Glutamatergic neuron (in vitro differentiated cells): Measurements from ENCODE around the gene BORCS5. TPM values are rescaled to one million over a fixed set of nuclear protein-coding genes. Genes with fewer than 3 reads are reported as not detected.

ENCODE experiments used
- DNase-seq: peaks from one replicate; pipeline ENCODE4 v3.0.0; 2022
- H3K27ac Mint-ChIP-seq: one replicate; pipeline ENCODE4 v1.8.0; 2020; ENCODE audit warnings: mild to moderate bottlenecking, mixed read lengths, inconsistent platforms; ENCODE audit not compliant: unreplicated experiment
- H3K27me3 Mint-ChIP-seq: one replicate; pipeline ENCODE4 v1.8.0; 2020; ENCODE audit warnings: mild to moderate bottlenecking, moderate library complexity, mixed read lengths, inconsistent platforms; ENCODE audit not compliant: unreplicated experiment
- H3K36me3 Mint-ChIP-seq: one replicate; pipeline ENCODE4 v1.8.0; 2020; ENCODE audit warnings: mild to moderate bottlenecking, mixed read lengths, inconsistent platforms; ENCODE audit not compliant: unreplicated experiment
- H3K4me1 Mint-ChIP-seq: one replicate; pipeline ENCODE4 v1.8.0; 2020; ENCODE audit warnings: mild to moderate bottlenecking, low read depth, mixed read lengths, inconsistent platforms; ENCODE audit not compliant: unreplicated experiment
- H3K4me3 Mint-ChIP-seq: one replicate; pipeline ENCODE4 v1.8.0; 2020; ENCODE audit warnings: mild to moderate bottlenecking, mixed read lengths, inconsistent platforms; ENCODE audit not compliant: unreplicated experiment
- H3K9me3 Mint-ChIP-seq: one replicate; pipeline ENCODE4 v1.8.0; 2020; ENCODE audit warnings: mild to moderate bottlenecking, moderate library complexity, mixed read lengths, inconsistent platforms; ENCODE audit not compliant: unreplicated experiment
- total RNA-seq: library from RNA; stranded (reverse); fragmentation: NEBNext Ultra II Directional; extraction: Animal tissue kit (Norgen Biotek cat#: 25700); gene quantifications from one replicate; pipeline ENCODE4 v1.2.1, GENCODE V29; 2021; ENCODE audit not compliant: unreplicated experiment
- TF ChIP-seq, protein P1 (sequence below): fragments of 200-600 bp; sonication (generic); IDR thresholded peaks from one replicate; pipeline ENCODE4 v1.5.0; 2021; ENCODE audit not compliant: partially characterized antibody, unreplicated experiment

The BORCS5 gene
- total RNA-seq, 1 donor from 2014 or later = 30.2 TPM

DNA sequence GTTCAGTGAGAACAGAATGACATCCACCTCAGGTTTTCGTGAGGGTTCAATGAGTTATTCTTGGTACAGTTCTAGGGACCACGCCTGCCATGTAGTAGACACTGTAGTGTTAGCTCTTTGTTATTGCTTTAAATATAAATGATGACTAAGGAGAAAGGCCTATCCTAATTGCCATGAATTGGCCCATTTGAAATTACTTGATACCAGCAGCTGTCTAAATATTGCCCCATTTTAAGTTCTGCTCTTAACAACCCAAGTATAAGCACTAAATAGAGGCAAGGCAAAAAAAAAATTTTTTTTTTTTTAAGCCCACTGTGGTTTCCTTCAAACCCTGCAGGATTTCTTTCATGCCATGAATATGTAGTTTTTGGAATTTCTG is 84.5 kb downstream of the BORCS5 start:
- H3K27ac Mint-ChIP-seq = no peak overlapping the region
- TF ChIP-seq, protein P1, sequence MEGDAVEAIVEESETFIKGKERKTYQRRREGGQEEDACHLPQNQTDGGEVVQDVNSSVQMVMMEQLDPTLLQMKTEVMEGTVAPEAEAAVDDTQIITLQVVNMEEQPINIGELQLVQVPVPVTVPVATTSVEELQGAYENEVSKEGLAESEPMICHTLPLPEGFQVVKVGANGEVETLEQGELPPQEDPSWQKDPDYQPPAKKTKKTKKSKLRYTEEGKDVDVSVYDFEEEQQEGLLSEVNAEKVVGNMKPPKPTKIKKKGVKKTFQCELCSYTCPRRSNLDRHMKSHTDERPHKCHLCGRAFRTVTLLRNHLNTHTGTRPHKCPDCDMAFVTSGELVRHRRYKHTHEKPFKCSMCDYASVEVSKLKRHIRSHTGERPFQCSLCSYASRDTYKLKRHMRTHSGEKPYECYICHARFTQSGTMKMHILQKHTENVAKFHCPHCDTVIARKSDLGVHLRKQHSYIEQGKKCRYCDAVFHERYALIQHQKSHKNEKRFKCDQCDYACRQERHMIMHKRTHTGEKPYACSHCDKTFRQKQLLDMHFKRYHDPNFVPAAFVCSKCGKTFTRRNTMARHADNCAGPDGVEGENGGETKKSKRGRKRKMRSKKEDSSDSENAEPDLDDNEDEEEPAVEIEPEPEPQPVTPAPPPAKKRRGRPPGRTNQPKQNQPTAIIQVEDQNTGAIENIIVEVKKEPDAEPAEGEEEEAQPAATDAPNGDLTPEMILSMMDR = no peak
- no peak overlapping the region for H3K4me3 Mint-ChIP-seq
- H3K4me1 Mint-ChIP-seq = peaks cover 3% of the 10 kb centered on the region
- no peak for DNase-seq
- H3K27me3 Mint-ChIP-seq = no peaks in the 10 kb centered on the region
- peaks cover 6% of the 10 kb centered on the region for H3K36me3 Mint-ChIP-seq
- H3K9me3 Mint-ChIP-seq = no peaks in the 10 kb centered on the region

DNA sequence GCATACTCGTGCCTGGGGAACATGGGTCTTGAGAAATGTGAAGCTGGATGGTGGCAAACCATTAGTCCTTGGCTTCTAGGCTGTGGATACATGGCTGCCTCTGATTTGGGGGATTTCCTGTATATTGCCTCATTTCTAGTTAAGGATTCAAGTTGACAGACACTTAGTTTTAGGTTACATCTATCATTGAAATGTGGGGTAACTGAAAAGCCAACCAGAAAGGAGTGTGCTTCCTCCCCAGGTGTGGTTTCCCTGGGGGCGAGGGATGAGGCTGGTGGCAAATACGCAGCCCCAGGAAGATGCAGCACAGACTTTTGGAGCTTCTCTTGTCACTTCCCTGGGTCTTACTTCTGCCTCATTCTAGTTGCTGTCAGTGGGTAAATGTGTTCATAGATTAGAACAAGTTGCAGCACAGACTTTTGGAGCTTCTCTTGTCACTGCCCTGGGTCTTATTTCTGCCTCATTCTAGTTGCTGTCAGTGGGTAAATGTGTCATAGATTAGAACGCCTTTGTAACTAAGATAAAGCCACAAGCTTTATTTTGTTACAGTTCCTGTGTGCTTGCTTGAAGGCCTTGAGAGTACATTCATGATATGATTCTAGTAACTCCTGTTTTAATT is 85.1 kb downstream of the BORCS5 start:
- H3K9me3 Mint-ChIP-seq = no peaks in the 10 kb centered on the region
- no peak overlapping the region for H3K4me3 Mint-ChIP-seq
- no peak overlapping the region for H3K27ac Mint-ChIP-seq
- no peaks in the 10 kb centered on the region for H3K27me3 Mint-ChIP-seq
- TF ChIP-seq, protein P1 = no peak
- no peak for DNase-seq
- H3K36me3 Mint-ChIP-seq = peaks cover 5% of the 10 kb centered on the region
- H3K4me1 Mint-ChIP-seq = peaks cover 3% of the 10 kb centered on the region

DNA sequence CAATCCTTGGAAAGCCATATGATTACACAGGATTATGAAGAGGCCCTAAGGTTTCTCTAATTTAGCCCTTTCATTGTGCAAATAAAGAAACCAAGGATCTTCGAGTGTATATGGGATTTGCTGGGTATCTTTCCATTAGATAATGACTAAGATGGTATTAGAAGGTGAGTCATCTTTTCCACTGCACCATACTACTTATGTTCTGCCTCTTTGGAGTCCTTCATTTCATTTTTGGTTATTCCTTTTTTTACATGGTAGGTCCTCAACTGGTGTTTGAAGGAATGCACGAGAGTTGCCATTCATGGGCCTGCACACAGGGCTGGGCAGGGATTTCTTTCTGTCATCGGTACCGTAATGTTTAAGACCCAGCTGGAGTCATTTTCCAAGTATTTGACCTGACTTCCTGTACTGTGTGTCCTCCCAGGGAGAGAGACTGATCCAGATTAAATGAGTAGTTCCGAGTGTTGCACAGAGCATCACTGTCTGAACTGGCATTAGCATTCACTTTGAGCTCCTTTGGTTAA is 85.7 kb downstream of the BORCS5 start:
- Mint-ChIP-seq H3K27me3 (no peaks in the 10 kb centered on the region), H3K36me3 (no peaks in the 10 kb centered on the region), H3K9me3 (no peaks in the 10 kb centered on the region), H3K27ac (no peak overlapping the region), H3K4me1 (peaks cover 6% of the 10 kb centered on the region), H3K4me3 (no peak overlapping the region)
- TF ChIP-seq, protein P1 = no peak
- DNase-seq = no peak

DNA sequence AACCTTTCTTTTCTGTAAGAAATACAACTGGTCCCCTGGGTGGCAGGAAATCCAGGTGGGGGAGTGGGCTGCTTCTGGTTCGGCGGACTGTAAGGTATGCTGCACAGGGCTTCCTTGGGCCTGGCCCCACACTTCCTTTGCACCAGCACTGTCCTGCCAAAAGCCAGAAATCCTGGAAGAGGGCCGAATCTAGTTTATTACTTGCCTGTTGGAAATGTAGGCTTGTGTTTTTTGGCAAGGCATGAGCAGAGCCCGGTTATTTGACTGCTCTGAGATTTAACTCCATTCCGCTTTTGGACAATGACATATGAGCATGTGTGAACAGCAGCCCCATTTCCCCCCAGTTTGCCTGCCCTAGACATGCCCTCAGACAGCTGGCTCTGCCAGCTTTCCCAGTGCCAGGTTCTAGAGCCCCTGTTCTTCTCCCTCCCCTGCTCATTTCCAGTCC is 86.6 kb downstream of the BORCS5 start:
- no peak overlapping the region for H3K4me3 Mint-ChIP-seq
- no peaks in the 10 kb centered on the region for H3K36me3 Mint-ChIP-seq
- H3K27me3 Mint-ChIP-seq = no peaks in the 10 kb centered on the region
- no peaks in the 10 kb centered on the region for H3K9me3 Mint-ChIP-seq
- H3K27ac Mint-ChIP-seq = no peak overlapping the region
- DNase-seq = no peak
- peaks cover 6% of the 10 kb centered on the region for H3K4me1 Mint-ChIP-seq
- TF ChIP-seq, protein P1 = no peak

DNA sequence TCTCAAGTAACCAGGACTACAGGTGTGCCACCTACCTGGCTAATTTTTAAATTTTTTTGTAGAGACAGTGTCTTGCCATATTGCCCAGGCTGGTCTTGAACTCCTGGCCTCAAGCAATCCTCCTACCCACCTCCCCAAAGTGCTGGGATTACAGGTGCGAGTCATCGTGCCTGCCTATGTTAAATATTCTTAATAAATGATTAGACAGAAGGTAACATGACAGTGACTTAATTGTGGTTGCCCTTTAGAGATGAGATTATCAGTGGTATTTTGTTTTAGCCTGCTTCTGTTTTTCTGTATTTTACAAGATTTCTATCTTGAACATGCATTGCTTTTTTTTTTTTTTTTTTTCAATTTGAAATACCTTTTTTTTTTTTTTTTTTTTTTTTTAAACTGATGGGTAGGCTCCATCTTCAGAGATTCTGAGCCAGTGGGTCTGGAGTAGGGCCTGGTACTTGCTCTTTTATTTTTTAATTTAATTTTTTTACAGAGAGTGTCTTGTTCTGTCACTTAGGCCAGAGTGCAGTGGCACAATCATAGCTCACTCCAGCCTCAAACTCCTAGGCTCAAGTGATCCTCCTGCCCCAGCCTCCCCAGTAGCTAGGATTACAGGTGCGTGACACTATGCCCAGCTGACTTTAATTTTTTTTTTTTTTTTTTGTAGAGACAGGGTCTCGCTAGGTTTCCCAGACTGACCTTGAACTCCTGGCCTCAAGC is 88.4 kb downstream of the BORCS5 start:
- Mint-ChIP-seq H3K27ac (no peak overlapping the region), H3K27me3 (peaks cover 2% of the 10 kb centered on the region), H3K4me3 (no peak overlapping the region), H3K4me1 (peaks cover 6% of the 10 kb centered on the region), H3K36me3 (no peaks in the 10 kb centered on the region), H3K9me3 (no peaks in the 10 kb centered on the region)
- TF ChIP-seq, protein P1 = no peak
- DNase-seq = no peak
